Mesodermal cell (in vitro differentiated cells): ENCODE data around the gene SYK.

ENCODE experiments used
- H3K27ac ChIP-seq: 2 replicates; pipeline ENCODE4 v1.7.0; 2013; ENCODE audit warnings: mild to moderate bottlenecking, low read depth, low read length, moderate library complexity; ENCODE audit not compliant: severe bottlenecking
- H3K36me3 ChIP-seq: 2 replicates; pipeline ENCODE4 v1.7.1; 2013; ENCODE audit warnings: mild to moderate bottlenecking, low read length, moderate library complexity; ENCODE audit not compliant: control insufficient read depth, insufficient read depth
- H3K4me1 ChIP-seq: one replicate; pipeline ENCODE4 v1.7.1; 2013; ENCODE audit warnings: mild to moderate bottlenecking, low read length; ENCODE audit not compliant: insufficient read depth, control insufficient read depth, poor library complexity, severe bottlenecking
- H3K4me3 ChIP-seq: 2 replicates; pipeline ENCODE4 v1.7.0; 2013; ENCODE audit warnings: low read length, control low read depth, mild to moderate bottlenecking; ENCODE audit not compliant: insufficient read depth, poor library complexity, severe bottlenecking; ENCODE audit errors: extremely low read depth
- H3K9me3 ChIP-seq: 2 replicates; pipeline ENCODE4 v1.7.1; 2013; ENCODE audit warnings: mild to moderate bottlenecking, low read length, moderate library complexity; ENCODE audit not compliant: control insufficient read depth
- whole genome bisulfite sequencing, 2 experiments: methylation state at CpG; one replicate each; pipeline ENCODE4 v1.1.5; 2013; ENCODE audit warnings: missing lambda C conversion rate in 2 of 2; ENCODE audit not compliant: insufficient coverage in 2 of 2; 5-methylcytosine and 5-hydroxymethylcytosine counted together

The SYK gene

GRCh38 chr9:90861826-90862740, 60.5 kb downstream of the SYK start:
- Histone ChIP-seq H3K36me3 (no peaks in the 10 kb centered on the region), H3K4me1 (no peaks in the 10 kb centered on the region), H3K4me3 (no peak overlapping the region), H3K9me3 (no peaks in the 10 kb centered on the region), H3K27ac (no peak overlapping the region)
- WGBS, 2 experiments, result 82 to 94% methylated on average over 14 to 16 of the region's 16 CpGs

DNA sequence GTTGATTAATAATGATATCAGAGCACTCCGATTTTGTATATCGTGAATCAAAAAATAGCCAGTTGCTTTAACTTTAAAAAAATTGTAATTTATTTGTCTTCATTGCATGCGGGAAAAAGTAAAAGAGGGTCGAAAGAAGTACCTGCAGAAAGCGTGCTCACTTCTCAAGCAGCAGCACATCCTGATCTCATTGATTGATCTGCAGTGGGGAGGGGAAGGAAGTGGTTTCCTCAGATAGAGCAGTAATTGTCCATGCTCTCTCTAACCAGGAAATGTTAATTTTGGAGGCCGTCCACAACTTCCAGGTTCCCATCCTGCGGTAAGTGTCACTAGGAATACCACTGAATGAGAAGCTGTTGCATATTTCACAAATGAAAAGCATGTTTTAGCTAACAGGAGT, 63.2 kb downstream of the SYK start:
- H3K9me3 ChIP-seq, result no peaks in the 10 kb centered on the region
- H3K27ac ChIP-seq, result no peak overlapping the region
- H3K4me3 ChIP-seq, result no peak overlapping the region
- H3K4me1 ChIP-seq, result no peaks in the 10 kb centered on the region
- H3K36me3 ChIP-seq, result no peaks in the 10 kb centered on the region
- WGBS, 2 experiments, result 82 to 83% methylated on average over 5 of the region's 7 CpGs

DNA sequence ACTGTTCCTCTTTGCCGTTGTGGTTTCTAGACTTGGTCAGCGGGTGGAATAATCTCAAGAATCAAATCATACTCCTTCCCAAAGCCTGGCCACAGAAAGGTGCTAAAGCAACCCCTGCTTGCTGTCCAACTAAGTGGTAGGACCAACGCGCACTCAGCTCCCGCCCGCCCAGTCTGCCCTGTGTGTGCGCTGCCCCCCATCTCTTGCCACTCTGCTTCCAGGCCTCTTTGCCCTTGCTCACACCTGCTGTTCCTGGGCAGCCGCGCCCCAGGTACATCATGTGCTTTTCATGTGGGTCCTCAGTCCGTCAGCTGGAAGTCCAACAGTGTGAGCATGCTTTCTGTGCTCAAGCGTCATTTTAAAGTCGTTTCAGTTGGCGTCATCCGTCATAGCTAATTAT, 65.5 kb downstream of the SYK start:
- Histone ChIP-seq H3K36me3 (no peaks in the 10 kb centered on the region), H3K4me1 (no peaks in the 10 kb centered on the region)
- 94 to 97% methylated on average over 14 of the region's 14 CpGs for WGBS, 2 experiments

DNA sequence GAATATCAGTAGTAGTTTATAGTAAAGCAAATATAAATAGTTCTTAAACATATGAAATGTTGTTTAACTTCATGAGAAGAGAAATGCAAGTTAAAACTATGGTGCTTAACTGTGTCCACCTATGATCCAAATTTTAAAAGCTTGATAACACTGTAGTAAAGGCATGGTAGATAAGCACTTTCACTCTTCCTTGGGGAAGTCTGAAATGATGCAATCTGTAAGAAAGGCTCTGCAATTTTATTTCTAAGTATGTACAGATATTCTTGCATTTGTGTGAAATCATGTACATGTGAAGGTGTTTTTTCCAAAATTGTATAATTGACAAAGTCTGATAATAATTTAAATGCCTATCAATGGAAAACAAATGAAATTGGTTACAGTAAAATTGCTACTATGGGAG, 66.9 kb downstream of the SYK start:
- H3K27ac ChIP-seq, result no peak overlapping the region
- no peaks in the 10 kb centered on the region for H3K36me3 ChIP-seq
- no peaks in the 10 kb centered on the region for H3K9me3 ChIP-seq
- H3K4me1 ChIP-seq, result no peaks in the 10 kb centered on the region
- H3K4me3 ChIP-seq, result no peak overlapping the region

More for the DNA sequence above, 65.5 kb downstream of the SYK start:
- H3K4me3 ChIP-seq, result no peak overlapping the region
- H3K9me3 ChIP-seq, result no peaks in the 10 kb centered on the region
- H3K27ac ChIP-seq, result no peak overlapping the region

GRCh38 chr9:90869361-90869760, 67.7 kb downstream of the SYK start:
- Histone ChIP-seq H3K9me3 (no peaks in the 10 kb centered on the region), H3K27ac (no peak overlapping the region), H3K36me3 (no peaks in the 10 kb centered on the region), H3K4me3 (no peak overlapping the region), H3K4me1 (no peaks in the 10 kb centered on the region)

DNA sequence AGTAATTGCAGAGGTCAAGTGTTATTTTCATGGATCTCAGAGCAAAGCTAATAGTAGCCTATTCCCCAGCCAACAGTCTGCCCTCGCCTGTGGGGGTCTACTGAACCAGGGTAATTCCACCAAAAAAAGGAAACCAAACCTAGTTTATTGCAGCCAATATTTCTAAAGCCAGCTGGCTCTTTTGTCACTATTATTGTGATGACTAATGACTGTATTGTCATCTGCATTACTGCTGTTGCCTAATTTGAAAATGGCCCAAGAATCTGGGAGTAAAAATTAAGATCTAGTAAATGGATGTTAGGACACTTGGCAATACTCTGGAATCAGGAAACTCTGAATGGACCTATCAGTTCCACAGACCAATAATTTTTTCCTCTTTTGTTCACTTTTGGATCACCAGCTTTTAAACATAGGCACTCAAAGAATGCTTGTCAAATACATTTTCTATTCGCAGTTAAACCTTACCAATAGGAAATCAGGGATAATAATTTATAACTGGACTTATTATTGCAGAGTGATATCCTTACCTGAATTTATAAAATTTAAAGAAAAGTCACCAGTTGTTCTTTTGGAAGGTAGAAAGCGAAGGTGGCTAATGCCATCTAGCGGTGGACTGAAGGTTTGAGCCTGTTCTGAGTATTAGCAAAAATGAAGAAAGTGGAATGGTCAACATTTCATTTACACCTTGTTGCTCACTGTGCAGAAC, 69.2 kb downstream of the SYK start:
- Histone ChIP-seq H3K27ac (no peak overlapping the region), H3K9me3 (no peaks in the 10 kb centered on the region), H3K4me3 (no peak overlapping the region), H3K36me3 (no peaks in the 10 kb centered on the region), H3K4me1 (no peaks in the 10 kb centered on the region)
- 13 to 24% methylated on average over 3 of the region's 4 CpGs for WGBS, 2 experiments

DNA sequence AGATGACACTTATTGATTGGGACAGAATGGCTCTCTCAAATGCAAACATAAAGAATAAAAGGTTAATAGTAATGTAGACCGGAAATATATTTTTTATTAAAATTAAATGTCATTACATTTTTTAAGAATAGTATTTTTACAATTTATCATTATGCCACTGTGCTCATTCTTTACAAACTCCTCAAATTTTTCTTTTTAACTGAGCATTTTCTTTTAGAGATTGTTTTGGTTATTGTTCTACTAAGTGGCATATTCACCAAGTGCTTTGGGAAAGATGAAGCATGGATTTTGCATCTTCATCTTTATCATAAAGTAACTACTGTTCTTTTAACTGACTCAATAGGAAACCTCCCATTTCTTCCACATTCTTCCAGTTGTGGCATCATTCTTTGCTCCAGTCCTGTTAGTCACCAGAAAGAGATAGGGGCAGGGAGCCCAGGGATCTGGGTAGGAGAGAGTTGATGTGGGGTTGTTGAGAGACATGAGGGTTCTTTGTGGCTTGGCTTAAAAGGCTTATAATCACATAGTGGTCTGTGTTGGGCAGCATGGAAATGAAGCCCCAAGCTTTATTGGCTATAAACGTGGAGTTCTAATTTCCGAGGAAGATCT, 69.8 kb downstream of the SYK start:
- Histone ChIP-seq H3K4me1 (no peaks in the 10 kb centered on the region), H3K9me3 (no peaks in the 10 kb centered on the region), H3K4me3 (no peak overlapping the region), H3K36me3 (no peaks in the 10 kb centered on the region), H3K27ac (no peak overlapping the region)
- WGBS, 2 experiments, result no CpG with 5 or more reads among the region's 3 CpGs

GRCh38 chr9:90872835-90873294, 71.2 kb downstream of the SYK start:
- no peaks in the 10 kb centered on the region for H3K4me1 ChIP-seq
- WGBS, 2 experiments, result 70 to 85% methylated on average over 5 to 6 of the region's 8 CpGs
- no peaks in the 10 kb centered on the region for H3K9me3 ChIP-seq
- no peak overlapping the region for H3K27ac ChIP-seq
- no peaks in the 10 kb centered on the region for H3K36me3 ChIP-seq
- H3K4me3 ChIP-seq, result no peak overlapping the region

- H3K4me3 ChIP-seq, result no peak overlapping the region
- H3K27ac ChIP-seq, result no peak overlapping the region
- no peaks in the 10 kb centered on the region for H3K36me3 ChIP-seq
- WGBS, 2 experiments, result 80% methylated on average over 1 of the region's 2 CpGs; no CpG with 5 or more reads in 1 of the 2 experiments
- no peaks in the 10 kb centered on the region for H3K9me3 ChIP-seq
- H3K4me1 ChIP-seq, result no peaks in the 10 kb centered on the region
Measured at GRCh38 chr9:90873422-90873821, 71.8 kb downstream of the SYK start.

DNA sequence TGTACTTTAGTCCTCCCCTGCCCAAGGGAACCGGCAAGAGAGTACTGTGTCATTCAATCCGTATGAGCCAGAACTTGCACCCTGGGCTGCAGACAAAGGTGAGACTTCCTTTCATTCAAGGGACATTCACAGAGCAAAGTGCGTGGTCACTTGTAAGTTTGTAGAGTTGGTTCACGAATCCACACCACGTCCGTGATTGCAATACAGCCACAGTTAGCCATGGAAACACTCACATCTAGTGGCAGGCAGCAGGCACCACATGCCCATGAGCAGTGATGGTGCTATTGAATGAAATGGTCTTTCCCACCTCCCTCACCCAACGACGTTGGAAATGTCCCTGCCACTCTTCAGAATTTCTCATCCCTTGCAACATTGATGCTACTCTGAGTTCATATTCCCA, 72.6 kb downstream of the SYK start:
- 92 to 100% methylated on average over 5 of the region's 8 CpGs for WGBS, 2 experiments
- Histone ChIP-seq H3K36me3 (no peaks in the 10 kb centered on the region), H3K4me3 (no peak overlapping the region), H3K27ac (no peak overlapping the region), H3K9me3 (no peaks in the 10 kb centered on the region), H3K4me1 (no peaks in the 10 kb centered on the region)
